Aorta (tissue), 4 donors: ENCODE data around the gene UGT1A7. TPM values are rescaled to one million over a fixed set of nuclear protein-coding genes. Genes with fewer than 3 reads are reported as not detected.

Experiments
- polyA plus RNA-seq, 2 donors: library from polyadenylated mRNA; stranded (reverse); fragments of 200-250 nt; gene quantifications; one replicate each; pipeline ENCODE4 v1.2.3, GENCODE V29; 2013
- total RNA-seq, 2 donors: library from RNA; stranded (reverse); fragmentation: NEBNext Ultra II Directional; extraction: Animal tissue kit (Norgen Biotek cat#: 25700); gene quantifications; one replicate each; pipeline ENCODE4 v1.2.1, GENCODE V29; 2021
- donor health status: healthy with polysubstance abuse.
- donor health status: Bipolar disorder and iron deficiency.
- donor health status: DM: no; HTN: no; CAD: no.
- donor health status: DM: yes; HTN: yes; CAD: no.

The UGT1A7 gene
- total and polyA plus RNA-seq, 4 donors, result 0.05 to 1.8 TPM; not detected in 2

Other genes starting within 250 kb of the UGT1A7 start
- 10 to 100 TPM; 28.4 to 52.6 TPM for gene USP40, start 115.1 kb upstream of the UGT1A7 start, total RNA-seq
- 10 to 100 TPM; 11.4 to 31.5 TPM for gene USP40, start 115.1 kb upstream of the UGT1A7 start, polyA plus RNA-seq
- not detected for gene UGT1A8, start 64.3 kb upstream of the UGT1A7 start, total RNA-seq
- 1 to 10 TPM in 1 of 2 donors, not detected in 1; 1.0 TPM for gene UGT1A8, start 64.3 kb upstream of the UGT1A7 start, polyA plus RNA-seq
- not detected for gene UGT1A10, start 45.5 kb upstream of the UGT1A7 start, total RNA-seq
- under 1 TPM in 1 of 2 donors, not detected in 1; 0.38 TPM for gene UGT1A10, start 45.5 kb upstream of the UGT1A7 start, polyA plus RNA-seq
- gene UGT1A9, start 10.0 kb upstream of the UGT1A7 start, total RNA-seq, result not detected
- gene UGT1A9, start 10.0 kb upstream of the UGT1A7 start, polyA plus RNA-seq, result not detected
- gene UGT1A6, start 11.0 kb downstream of the UGT1A7 start, total RNA-seq, result not detected
- under 1 TPM in 1 of 2 donors, not detected in 1; 0.33 TPM for gene UGT1A6, start 11.0 kb downstream of the UGT1A7 start, polyA plus RNA-seq
- gene UGT1A5, start 31.0 kb downstream of the UGT1A7 start, total RNA-seq, result not detected
- not detected for gene UGT1A5, start 31.0 kb downstream of the UGT1A7 start, polyA plus RNA-seq
- gene UGT1A4, start 36.8 kb downstream of the UGT1A7 start, total RNA-seq, result not detected
- gene UGT1A4, start 36.8 kb downstream of the UGT1A7 start, polyA plus RNA-seq, result not detected
- not detected for gene UGT1A3, start 47.1 kb downstream of the UGT1A7 start, total RNA-seq
- not detected for gene UGT1A3, start 47.1 kb downstream of the UGT1A7 start, polyA plus RNA-seq
- gene UGT1A1, start 78.4 kb downstream of the UGT1A7 start, total RNA-seq, result not detected
- gene UGT1A1, start 78.4 kb downstream of the UGT1A7 start, polyA plus RNA-seq, result under 1 TPM in 1 of 2 donors, not detected in 1; 0.25 TPM
- gene MROH2A, start 96.4 kb downstream of the UGT1A7 start, total RNA-seq, result not detected
- gene MROH2A, start 96.4 kb downstream of the UGT1A7 start, polyA plus RNA-seq, result not detected
- 1 to 10 TPM; 1.1 TPM for gene HJURP, start 172.6 kb downstream of the UGT1A7 start, total RNA-seq
- gene HJURP, start 172.6 kb downstream of the UGT1A7 start, polyA plus RNA-seq, result not detected
- not detected for gene TRPM8, start 235.5 kb downstream of the UGT1A7 start, total RNA-seq
- gene TRPM8, start 235.5 kb downstream of the UGT1A7 start, polyA plus RNA-seq, result not detected